ENCODE data around the gene DBN1. TPM values are rescaled to one million over a fixed set of nuclear protein-coding genes. Genes with fewer than 3 reads are reported as not detected.

Gene DBN1
- total and polyA plus RNA-seq, 2 of the 8 experiments (the other 6 are each of a cell fraction or from before 2014, with no cell fraction given), result 168 to 333 TPM

DNA sequence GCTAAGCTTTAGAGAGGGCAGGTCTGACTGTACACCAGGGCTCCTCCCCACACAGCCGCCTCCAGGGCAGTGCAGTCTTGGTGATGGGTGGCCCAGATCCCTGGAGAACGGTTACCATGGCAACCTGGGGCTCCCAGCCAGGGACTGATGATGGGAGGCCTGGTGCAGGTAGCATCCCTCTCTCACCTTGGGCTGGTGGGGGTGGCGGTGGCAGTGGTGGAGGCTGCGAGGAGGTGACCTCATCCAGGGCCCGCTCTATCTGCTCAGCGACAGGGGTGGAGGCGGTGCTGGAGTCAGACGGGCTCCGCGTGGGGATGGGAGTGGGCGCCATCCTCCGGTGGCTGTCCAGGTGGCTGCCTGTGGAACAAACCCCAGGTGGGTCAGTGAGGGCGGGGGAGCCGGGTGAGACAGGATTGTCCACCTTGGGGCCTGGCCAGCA, 14.5 kb downstream of the DBN1 start:
- no peak overlapping the region for H3K14ac ChIP-seq (ENCODE audit: insufficient read length)
- no peak overlapping the region for H3K4me3 ChIP-seq (ENCODE audit: extremely low read depth in 1 of 4, insufficient read depth in 2 of 4, low read depth in 3 of 4, low read length in 4 of 4)
- FAIRE-seq, result no peak
- H2BK15ac ChIP-seq (ENCODE audit: low read length), result no peak overlapping the region
- no peak overlapping the region for H4K8ac ChIP-seq (ENCODE audit: extremely low read depth, insufficient read depth, low read length)
- TF ChIP-seq SP2 (IDR thresholded peaks at IDR 0.05; ENCODE audit: low read length) (no peak), BRCA1 (IDR thresholded peaks at IDR 0.05; ENCODE audit: low read depth, low read length) (no peak), CBX8 (IDR thresholded peaks at IDR 0.05; ENCODE audit: borderline replicate concordance, low read depth, low read length) (no peak), USF2 (IDR thresholded peaks at IDR 0.05; ENCODE audit: low read length) (no peak), ZNF274 (IDR thresholded peaks at IDR 0.05; ENCODE audit: borderline replicate concordance, extremely low read depth, low read length) (no peak), RXRA (IDR thresholded peaks at IDR 0.05; ENCODE audit: insufficient read depth, low read depth, low read length) (no peak), TEAD4 (IDR thresholded peaks at IDR 0.05; ENCODE audit: low read depth, low read length) (no peak), RAD21 (IDR thresholded peaks at IDR 0.05 in 1 of 2, conservative IDR thresholded peaks at IDR 0.05 in 1 of 2; ENCODE audit: low read depth in 2 of 2, low read length in 2 of 2) (no peak)
- TF ChIP-seq, protein P1, sequence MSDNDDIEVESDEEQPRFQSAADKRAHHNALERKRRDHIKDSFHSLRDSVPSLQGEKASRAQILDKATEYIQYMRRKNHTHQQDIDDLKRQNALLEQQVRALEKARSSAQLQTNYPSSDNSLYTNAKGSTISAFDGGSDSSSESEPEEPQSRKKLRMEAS (IDR thresholded peaks at IDR 0.05), result no peak
- POLR2A ChIA-PET (ENCODE audit: partially characterized antibody), result interaction anchor here (65.5 to 67.5 kb wide), 2 partner anchors 10 to 21 kb away, joined by 3349 read pairs; partner anchors contain the start of genes DBN1, DOK3, PDLIM7 and PRR7
- no peak overlapping the region for H3K18ac ChIP-seq (ENCODE audit: extremely low read depth, low read length)
- H3K79me2 ChIP-seq (ENCODE audit: control insufficient read depth in 1 of 2, insufficient read depth in 2 of 2, low read length in 2 of 2), result peaks cover 0 to 4% of the 10 kb centered on the region in 2 experiments; a peak in 2 of 4 replicates
- H3K27me3 ChIP-seq (replicated peaks in 1 of 4; ENCODE audit: control insufficient read depth in 3 of 4, extremely low read depth in 1 of 4, insufficient read depth in 3 of 4, low read length in 3 of 4), result no peaks in the 10 kb centered on the region
- H3K9me3 ChIP-seq (ENCODE audit: insufficient read depth in 2 of 2, low read depth in 1 of 2, low read length in 1 of 2), result no peaks in the 10 kb centered on the region
- no peak overlapping the region for H2BK12ac ChIP-seq (ENCODE audit: low read depth, low read length)
- H4K91ac ChIP-seq (replicated peaks; ENCODE audit: insufficient read length, low read length), result no peak overlapping the region
- H2AK5ac ChIP-seq (ENCODE audit: low read depth, low read length), result no peak overlapping the region
- peak in 1 of 2 experiments; percentile 54 for DNase-seq (ENCODE audit: low read depth in 1 of 2, low spot score in 2 of 2)
- H2BK5ac ChIP-seq (ENCODE audit: low read depth, low read length), result no peak overlapping the region
- CTCF ChIA-PET (ENCODE audit: partially characterized antibody), result interaction anchor here (3.3 to 23.6 kb wide), 3 partner anchors 13 to 70 kb away, joined by 17 to 430 read pairs (median 64); partner anchors contain the start of genes DBN1 and SLC34A1
- H2BK120ac ChIP-seq (replicated peaks; ENCODE audit: low read depth, low read length), result no peak overlapping the region
- H3K9ac ChIP-seq (replicated peaks in 1 of 4; ENCODE audit: extremely low read depth in 1 of 4, low read depth in 3 of 4, low read length in 3 of 4), result no peak overlapping the region
- H4K20me1 ChIP-seq (replicated peaks in 1 of 2; ENCODE audit: control insufficient read depth in 1 of 2, insufficient read depth in 2 of 2, low read length in 2 of 2), result peaks cover 27 to 41% of the 10 kb centered on the region in 2 experiments
- peaks cover 22 to 61% (median 50%) of the 10 kb centered on the region in 4 experiments for H3K36me3 ChIP-seq (ENCODE audit: control insufficient read depth in 2 of 4, insufficient read depth in 4 of 4, low read length in 3 of 4)
- no peak overlapping the region for H4K5ac ChIP-seq (ENCODE audit: insufficient read length, low read depth, low read length)
- no peak overlapping the region for H3K56ac ChIP-seq (replicated peaks; ENCODE audit: insufficient read length, low read depth, low read length)
- no peak overlapping the region for H3K23ac ChIP-seq (ENCODE audit: insufficient read length)
- peaks cover 3% of the 10 kb centered on the region; the same call in 1 of the 2 replicates for H3K79me1 ChIP-seq (ENCODE audit: low read depth, low read length)
- H3K4me2 ChIP-seq (ENCODE audit: insufficient read depth in 1 of 2, low read depth in 2 of 2, low read length in 2 of 2), result no peak overlapping the region
- WGBS, 2 experiments (ENCODE audit: extremely low coverage in 1 of 2, insufficient coverage in 1 of 2, insufficient read length in 1 of 2, insufficient replicate concordance in 2 of 2, low coverage in 1 of 2, low lambda C conversion rate in 2 of 2, missing lambda C conversion rate in 1 of 2), result 93% methylated on average over 14 of the region's 14 CpGs; no CpG with 5 or more reads in 1 of the 2 experiments
- H3K27ac ChIP-seq (ENCODE audit: low read depth, low read length), result no peak overlapping the region
- H2BK20ac ChIP-seq (ENCODE audit: low read length), result no peak overlapping the region
- H3K4me1 ChIP-seq (replicated peaks in 1 of 4; ENCODE audit: control insufficient read depth in 3 of 4, insufficient read depth in 4 of 4, low read length in 3 of 4), result peaks cover 0 to 13% (median 5%) of the 10 kb centered on the region in 4 experiments; a peak in 6 of 7 replicates
- H2AFZ ChIP-seq (ENCODE audit: low read length), result no peak overlapping the region
- no peak overlapping the region for H3K4ac ChIP-seq (replicated peaks; ENCODE audit: insufficient read length, low read depth, low read length)
- H3K23me2 ChIP-seq (ENCODE audit: low read depth, low read length), result peaks cover 12% of the 10 kb centered on the region; the same call in 1 of the 2 replicates
